Measurements from ENCODE around the gene ALDH5A1. TPM values are rescaled to one million over a fixed set of nuclear protein-coding genes. Genes with fewer than 3 reads are reported as not detected.
"Not testable (repeated sequence)": the region's sequence is repeated elsewhere in the genome, so short reads cannot be mapped to it uniquely, and the experiment has no call there.

Gene ALDH5A1
- total and polyA plus RNA-seq, 5 experiments from 2014 or later, result 14.0 to 24.8 (median 18.8) TPM

DNA sequence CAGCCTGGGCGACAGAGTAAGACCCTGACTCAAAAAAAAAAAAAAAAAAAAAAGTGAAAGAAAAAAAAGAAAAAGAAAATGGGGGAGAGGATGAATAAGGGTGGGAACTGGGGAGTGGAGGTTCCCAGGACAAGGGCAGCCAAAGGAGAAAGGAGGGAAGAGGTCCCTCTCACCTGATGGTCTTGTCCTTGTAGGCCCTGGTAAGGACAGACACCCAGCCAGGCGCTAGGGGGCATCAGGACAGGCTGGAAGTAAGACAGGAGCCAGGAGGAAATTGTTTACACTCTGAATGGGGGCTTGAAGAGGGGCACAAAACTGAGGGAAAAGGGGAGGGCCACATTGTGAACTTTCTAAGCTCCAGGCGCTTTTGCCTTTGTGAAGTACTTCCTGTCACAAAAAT is 2.3 kb upstream of the ALDH5A1 start:
- peaks cover 7 to 12% (median 10%) of the 10 kb centered on the region in 3 donors for H3K36me3 Mint-ChIP-seq
- H3K27me3 Mint-ChIP-seq, result no peaks in the 10 kb centered on the region
- ATAC-seq (no peak), DNase-seq (no peak)
- peaks cover 0 to 10% (median 0%) of the 10 kb centered on the region in 9 donors for H3K9me3 Mint-ChIP-seq
- H3K27ac Mint-ChIP-seq, result no peak overlapping the region
- peaks cover 16 to 36% (median 30%) of the 10 kb centered on the region in 4 donors for H3K4me1 Mint-ChIP-seq
- peak overlapping the region in 1 of 10 donors; percentile 11 for H3K4me3 Mint-ChIP-seq
- POLR2A ChIA-PET, result no interaction called here

DNA sequence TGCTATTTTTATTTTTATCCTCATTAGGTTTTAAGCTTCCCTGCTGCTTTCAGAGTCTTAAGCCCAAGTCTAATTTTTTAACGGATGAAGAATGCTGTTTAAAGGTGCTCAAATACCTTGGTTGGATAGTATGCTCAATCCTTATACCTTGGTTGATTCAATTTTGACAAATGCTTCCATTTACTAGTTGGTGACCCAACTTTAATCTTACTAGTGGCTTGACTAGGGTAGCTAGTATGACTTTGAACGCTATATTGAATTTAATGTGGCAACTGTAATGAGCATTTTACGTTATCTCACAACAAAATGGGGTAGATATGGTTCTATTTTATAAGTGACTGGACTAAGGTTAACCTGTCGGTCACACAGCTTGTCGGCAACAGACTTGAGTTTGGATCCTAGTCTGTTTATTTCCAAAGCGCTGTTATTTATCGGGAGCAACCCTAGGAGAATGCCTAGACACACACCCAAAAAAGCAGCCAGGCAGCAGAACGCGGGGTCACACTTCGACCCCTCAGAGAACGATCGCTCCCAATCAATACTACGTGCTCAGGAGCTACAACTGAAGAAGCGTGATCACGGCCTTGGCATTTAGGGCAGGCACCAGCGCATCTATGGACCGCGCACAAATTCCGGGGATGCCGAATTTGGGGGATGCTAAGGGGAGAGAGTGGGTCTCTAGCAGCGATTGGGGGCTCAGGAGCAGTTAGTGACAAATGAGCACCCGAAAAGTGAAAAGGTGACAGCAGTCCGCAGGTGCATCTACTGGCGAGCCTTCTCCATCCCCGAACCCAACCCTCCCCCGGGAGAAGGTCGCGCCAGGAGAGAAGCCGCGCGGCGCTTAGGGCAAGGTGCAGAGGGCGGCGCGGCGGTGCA is 586 bp upstream of the ALDH5A1 start:
- peak overlapping the region; percentile 72 to 93 (median 87) for H3K27ac Mint-ChIP-seq
- H3K4me3 Mint-ChIP-seq, result peak overlapping the region; percentile 83 to 94 (median 90)
- H3K9me3 Mint-ChIP-seq, result peaks cover 0 to 10% (median 0%) of the 10 kb centered on the region in 9 donors
- peak; percentile 2 to 7 for ATAC-seq
- no peaks in the 10 kb centered on the region for H3K27me3 Mint-ChIP-seq
- peaks cover 19 to 48% (median 39%) of the 10 kb centered on the region in 4 donors for H3K4me1 Mint-ChIP-seq
- DNase-seq, result no peak
- POLR2A ChIA-PET, result interaction anchor here (0.6 to 2.0 kb wide), 13 partner anchors 16 to 947 kb away, joined by 3 to 10 read pairs (median 4); partner anchors contain the start of genes ACOT13, C6orf62 and TDP2
- peaks cover 7 to 16% (median 12%) of the 10 kb centered on the region in 3 donors for H3K36me3 Mint-ChIP-seq

- POLR2A ChIA-PET, result no interaction called here
These were observed 2.6 kb downstream of the ALDH5A1 start for GRCh38 chr6:24497254-24497970.

GRCh38 chr6:24500683-24501082 is 5.9 kb downstream of the ALDH5A1 start:
- no peak for ATAC-seq
- H3K36me3 Mint-ChIP-seq, result peaks cover 18 to 59% (median 42%) of the 10 kb centered on the region in 3 donors
- no peaks in the 10 kb centered on the region for H3K27me3 Mint-ChIP-seq
- H3K27ac Mint-ChIP-seq, result no peak overlapping the region
- no peak for DNase-seq
- no peak overlapping the region for H3K4me3 Mint-ChIP-seq
- peaks cover 9 to 46% (median 33%) of the 10 kb centered on the region in 4 donors for H3K4me1 Mint-ChIP-seq
- H3K9me3 Mint-ChIP-seq, result peaks cover 0 to 10% (median 0%) of the 10 kb centered on the region in 9 donors
- POLR2A ChIA-PET, result no interaction called here

More at GRCh38 chr6:24497254-24497970, 2.6 kb downstream of the ALDH5A1 start:
- no peak for ATAC-seq
- H3K9me3 Mint-ChIP-seq, result peaks cover 0 to 10% (median 0%) of the 10 kb centered on the region in 9 donors
- peak overlapping the region in 8 of 10 donors; percentile 1 to 63 (median 29) for H3K27ac Mint-ChIP-seq
- H3K4me1 Mint-ChIP-seq, result peaks cover 19 to 63% (median 49%) of the 10 kb centered on the region in 4 donors
- H3K4me3 Mint-ChIP-seq, result peak overlapping the region in 1 of 10 donors; percentile 43
- H3K27me3 Mint-ChIP-seq, result no peaks in the 10 kb centered on the region
- peak in 1 of 10 donors; percentile 25 for DNase-seq
- H3K36me3 Mint-ChIP-seq, result peaks cover 7 to 27% (median 17%) of the 10 kb centered on the region in 3 donors

DNA sequence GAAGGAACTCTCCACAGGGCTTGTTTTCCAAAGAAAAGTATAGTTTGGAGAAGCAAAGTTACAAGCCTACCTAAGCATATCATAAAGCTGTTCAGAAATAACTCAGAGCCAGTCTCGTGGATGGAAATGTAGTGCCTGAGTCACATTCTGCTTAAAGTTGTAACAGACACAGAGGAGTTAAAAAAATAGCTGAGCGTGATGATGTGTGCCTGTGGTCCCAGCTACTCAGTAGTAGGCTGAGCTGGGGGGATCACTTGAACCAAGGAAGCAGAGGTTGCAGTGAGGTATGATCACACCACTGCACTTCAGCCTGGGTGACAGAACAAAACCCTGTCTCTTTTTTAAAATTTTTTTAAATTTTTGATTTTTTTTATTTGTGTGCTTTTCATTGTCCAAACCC is 6.6 kb downstream of the ALDH5A1 start:
- POLR2A ChIA-PET, result no interaction called here
- peaks cover 21 to 64% (median 43%) of the 10 kb centered on the region in 3 donors for H3K36me3 Mint-ChIP-seq

GRCh38 chr6:24501914-24502313 is 7.1 kb downstream of the ALDH5A1 start:
- Mint-ChIP-seq H3K27ac (no peak overlapping the region), H3K36me3 (peaks cover 20 to 62% (median 40%) of the 10 kb centered on the region in 3 donors), H3K27me3 (no peaks in the 10 kb centered on the region), H3K9me3 (peaks cover 0 to 3% (median 0%) of the 10 kb centered on the region in 9 donors), H3K4me3 (no peak overlapping the region), H3K4me1 (peaks cover 6 to 34% (median 22%) of the 10 kb centered on the region in 4 donors)
- DNase-seq, result no peak
- POLR2A ChIA-PET, result no interaction called here
- ATAC-seq, result no peak

More for the DNA sequence above, 6.6 kb downstream of the ALDH5A1 start:
- H3K27me3 Mint-ChIP-seq, result no peaks in the 10 kb centered on the region
- no peak overlapping the region for H3K4me3 Mint-ChIP-seq
- H3K27ac Mint-ChIP-seq, result peak overlapping the region in 4 of 10 donors; percentile 1 to 44 (median 28)
- DNase-seq (no peak), ATAC-seq (no peak)
- H3K4me1 Mint-ChIP-seq, result peaks cover 6 to 40% (median 26%) of the 10 kb centered on the region in 4 donors
- peaks cover 0 to 8% (median 0%) of the 10 kb centered on the region in 9 donors for H3K9me3 Mint-ChIP-seq

GRCh38 chr6:24504287-24504648 is 9.5 kb downstream of the ALDH5A1 start:
- POLR2A ChIA-PET, result no interaction called here
- Mint-ChIP-seq H3K4me1 (peaks cover 5 to 24% (median 12%) of the 10 kb centered on the region in 4 donors), H3K4me3 (no peak overlapping the region), H3K27ac (peak overlapping the region in 1 of 10 donors; percentile 28), H3K27me3 (no peaks in the 10 kb centered on the region), H3K9me3 (peaks cover 0 to 4% (median 0%) of the 10 kb centered on the region in 9 donors), H3K36me3 (peaks cover 24 to 75% (median 55%) of the 10 kb centered on the region in 3 donors)
- DNase-seq, result no peak
- no peak for ATAC-seq

GRCh38 chr6:24504649-24505586 is 10.1 kb downstream of the ALDH5A1 start:
- ATAC-seq (no peak), DNase-seq (no peak)
- Mint-ChIP-seq H3K4me1 (peaks cover 6 to 31% (median 14%) of the 10 kb centered on the region in 4 donors), H3K27me3 (no peaks in the 10 kb centered on the region), H3K36me3 (peaks cover 24 to 82% (median 60%) of the 10 kb centered on the region in 3 donors), H3K27ac (peak overlapping the region in 1 of 10 donors; percentile 28), H3K4me3 (no peak overlapping the region), H3K9me3 (peaks cover 0 to 4% (median 0%) of the 10 kb centered on the region in 9 donors)
- POLR2A ChIA-PET, result no interaction called here

GRCh38 chr6:24506814-24507520 is 12.2 kb downstream of the ALDH5A1 start:
- POLR2A ChIA-PET, result no interaction called here
- ATAC-seq (no peak), DNase-seq (no peak)
- H3K27ac Mint-ChIP-seq, result no peak overlapping the region
- H3K36me3 Mint-ChIP-seq, result peaks cover 24 to 95% (median 67%) of the 10 kb centered on the region in 3 donors
- H3K4me3 Mint-ChIP-seq, result no peak overlapping the region
- peaks cover 0 to 4% (median 0%) of the 10 kb centered on the region in 9 donors for H3K9me3 Mint-ChIP-seq
- H3K4me1 Mint-ChIP-seq, result peaks cover 3 to 23% (median 12%) of the 10 kb centered on the region in 4 donors
- H3K27me3 Mint-ChIP-seq, result no peaks in the 10 kb centered on the region

DNA sequence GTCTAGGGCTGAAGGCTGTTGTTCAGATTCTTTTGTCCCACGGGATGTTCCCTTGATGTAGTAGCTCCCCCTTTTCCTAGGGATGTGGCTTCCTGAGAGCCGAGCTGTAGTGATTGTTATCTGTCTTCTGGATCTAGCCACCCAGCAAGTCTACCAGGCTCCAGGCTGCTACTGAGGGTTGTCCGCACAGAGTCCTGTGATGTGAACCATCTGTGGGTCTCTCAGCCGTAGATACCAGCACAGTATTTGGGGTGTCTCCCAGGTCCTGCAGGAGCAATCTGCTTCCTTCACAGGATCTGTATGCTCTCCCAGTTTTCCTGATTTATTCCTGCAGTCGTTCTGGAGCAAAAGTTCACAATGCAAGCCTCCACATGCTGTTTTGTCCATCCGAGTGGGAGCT is 17.2 kb downstream of the ALDH5A1 start:
- ATAC-seq, H3K9me3 Mint-ChIP-seq, H3K27me3 Mint-ChIP-seq, DNase-seq, POLR2A ChIA-PET, H3K4me3 Mint-ChIP-seq: not testable (repeated sequence)
- Mint-ChIP-seq H3K27ac (peak overlapping the region in 1 of 10 donors; percentile 60), H3K4me1 (peaks cover 3 to 29% (median 11%) of the 10 kb centered on the region in 4 donors), H3K36me3 (peaks cover 8 to 86% (median 57%) of the 10 kb centered on the region in 3 donors)

DNA sequence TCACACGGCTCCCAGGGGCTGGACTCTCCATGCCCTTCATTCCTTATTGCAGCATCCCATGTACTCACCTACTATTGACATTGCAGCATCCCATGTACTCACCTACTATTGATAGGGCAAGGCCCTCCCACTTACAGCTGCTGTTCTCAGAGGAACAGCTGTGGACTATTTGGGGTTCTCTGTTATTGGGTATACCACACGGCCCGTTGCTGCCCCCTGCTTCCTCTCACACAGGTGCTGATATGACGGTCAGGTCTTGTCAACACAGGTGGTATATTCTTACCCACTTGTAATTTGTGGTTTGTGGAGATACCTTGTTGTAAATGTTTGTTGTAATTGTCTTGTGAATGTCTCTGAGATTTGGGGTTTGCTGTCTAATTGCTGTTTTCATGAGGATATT is 18.8 kb downstream of the ALDH5A1 start:
- no peak for DNase-seq
- Mint-ChIP-seq H3K9me3 (peaks cover 0 to 2% (median 0%) of the 10 kb centered on the region in 9 donors), H3K36me3 (peaks cover under 1 to 86% (median 44%) of the 10 kb centered on the region in 3 donors), H3K4me3 (no peak overlapping the region), H3K4me1 (peaks cover 8 to 26% (median 14%) of the 10 kb centered on the region in 4 donors), H3K27me3 (no peaks in the 10 kb centered on the region), H3K27ac (peak overlapping the region in 2 of 10 donors; percentile 9 to 53)
- no peak for ATAC-seq
- POLR2A ChIA-PET, result no interaction called here

Data from naive thymus-derived CD8-positive, alpha-beta T cell (primary cell).